Measurements from ENCODE around the gene GTF2E1.
A peak's percentile ranks its signal among the peaks of the same experiment; 100 is the strongest.
"Not testable (repeated sequence)": the region's sequence is repeated elsewhere in the genome, so short reads cannot be mapped to it uniquely, and the experiment has no call there.

GTF2E1 gene

DNA sequence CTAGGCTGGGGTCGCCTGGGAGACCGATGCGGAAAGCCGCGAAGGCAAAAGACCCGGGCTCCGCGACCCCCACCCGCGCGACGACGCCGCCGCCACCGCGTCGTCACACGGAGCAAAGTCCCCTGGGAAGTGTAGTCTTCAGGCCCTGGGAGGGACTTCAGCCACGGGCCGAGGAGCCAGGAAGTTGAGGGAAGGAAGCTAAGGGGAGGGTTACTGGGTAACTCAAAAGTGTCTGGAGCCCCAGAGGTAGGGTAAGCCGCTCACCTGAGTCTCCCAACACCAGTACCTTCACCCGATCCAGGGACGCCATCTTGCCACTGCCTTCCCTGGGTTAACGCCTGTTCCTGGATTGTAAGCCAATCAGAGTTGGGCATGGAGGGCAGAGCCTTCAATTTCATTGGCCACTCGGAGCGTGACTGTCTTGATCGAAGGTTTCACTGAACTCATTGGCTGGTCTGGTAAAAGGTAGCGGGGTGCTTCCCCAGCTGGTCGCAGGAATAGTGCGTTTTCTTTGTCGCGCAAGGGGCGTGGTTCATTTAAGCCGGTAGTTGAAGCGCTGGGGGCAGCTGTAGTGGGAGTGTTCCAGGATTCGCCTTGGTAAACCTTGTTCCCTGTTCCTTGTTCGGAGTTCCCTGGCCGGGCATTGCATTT lies at the start of gene GTF2E1, which contains the start of gene RABL3:
GTF2E1 (plus strand) TSS at position 547 of the 651 bp plus-strand sequence. CDS start 7,809 bp downstream, outside the sequence.
RABL3 (minus strand) TSS at position 319 of the 651 bp plus-strand sequence; CDS start at position 310, 9 bp downstream.
- Histone ChIP-seq H3K36me3 (ENCODE audit: control insufficient read depth in 1 of 2, insufficient read depth in 2 of 2, low read length in 2 of 2) (peaks cover 0 to 3% of the 10 kb centered on the region in 2 donors), H3K27ac (ENCODE audit: low read length) (peak within 1 kb of the TSS; percentile 99), H3K4me1 (ENCODE audit: control insufficient read depth in 1 of 2, insufficient read depth in 2 of 2, low read length in 2 of 2) (peaks cover 0 to 16% of the 10 kb centered on the region in 2 donors), H3K27me3 (ENCODE audit: low read depth, low read length) (no peaks in the 10 kb centered on the region), H3K4me3 (ENCODE audit: low read depth in 1 of 2, low read length in 2 of 2) (peak within 1 kb of the TSS; percentile 84 to 93), H3K9me3 (ENCODE audit: control insufficient read depth in 1 of 2, low read length in 2 of 2) (no peaks in the 10 kb centered on the region)

- Histone ChIP-seq H3K4me3 (ENCODE audit: low read depth in 1 of 2, low read length in 2 of 2) (no peak overlapping the region), H3K36me3 (ENCODE audit: control insufficient read depth in 1 of 2, insufficient read depth in 2 of 2, low read length in 2 of 2) (peaks cover 7 to 11% of the 10 kb centered on the region in 2 donors), H3K9me3 (ENCODE audit: control insufficient read depth in 1 of 2, low read length in 2 of 2) (no peaks in the 10 kb centered on the region), H3K4me1 (ENCODE audit: control insufficient read depth in 1 of 2, insufficient read depth in 2 of 2, low read length in 2 of 2) (peaks cover 0 to 7% of the 10 kb centered on the region in 2 donors), H3K27me3 (ENCODE audit: low read depth, low read length) (no peaks in the 10 kb centered on the region), H3K27ac (ENCODE audit: low read length) (no peak overlapping the region)
These were observed 48.9 kb upstream of the GTF2E1 start for GRCh38 chr3:120693439-120694171.

- Histone ChIP-seq H3K9me3 (ENCODE audit: control insufficient read depth in 1 of 2, low read length in 2 of 2) (no peaks in the 10 kb centered on the region), H3K36me3 (ENCODE audit: control insufficient read depth in 1 of 2, insufficient read depth in 2 of 2, low read length in 2 of 2) (peaks cover 0 to 27% of the 10 kb centered on the region in 2 donors), H3K27me3 (ENCODE audit: low read depth, low read length) (no peaks in the 10 kb centered on the region), H3K27ac (ENCODE audit: low read length) (no peak overlapping the region), H3K4me3 (ENCODE audit: low read depth in 1 of 2, low read length in 2 of 2) (no peak overlapping the region), H3K4me1 (ENCODE audit: control insufficient read depth in 1 of 2, insufficient read depth in 2 of 2, low read length in 2 of 2) (no peaks in the 10 kb centered on the region)
These were observed 43.2 kb upstream of the GTF2E1 start for GRCh38 chr3:120699333-120699732.

DNA sequence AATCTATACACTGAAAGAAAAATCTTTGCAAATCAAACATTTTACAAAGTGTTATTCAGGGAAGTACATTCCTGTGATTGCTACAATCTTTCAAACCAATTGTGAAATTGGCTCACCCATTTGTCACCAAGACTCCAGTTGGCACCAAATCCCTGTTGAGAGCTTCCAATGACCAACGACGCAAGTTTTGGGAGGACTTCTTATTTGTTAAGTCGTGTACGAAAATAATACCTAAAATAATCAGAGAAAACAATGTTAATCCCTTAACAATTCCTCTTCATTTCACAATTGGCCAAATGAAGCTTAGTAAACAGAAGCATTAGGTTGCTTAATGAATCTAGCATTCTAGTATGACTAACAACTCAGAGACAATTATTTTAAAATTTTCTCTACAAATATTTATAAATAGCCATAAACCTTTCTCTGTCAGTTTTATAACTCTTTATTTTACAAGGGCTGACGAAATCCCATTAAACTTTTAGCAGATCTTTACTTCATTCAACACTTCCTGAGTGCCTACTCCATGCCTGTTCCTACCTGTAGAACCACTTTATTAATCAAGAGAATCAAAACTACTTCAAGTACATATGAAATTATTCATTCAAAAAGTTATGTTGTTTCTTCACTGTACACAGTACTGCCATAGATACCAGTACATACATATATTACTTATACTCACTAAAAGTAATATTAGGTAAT lies 36.5 kb upstream of the GTF2E1 start:
- Histone ChIP-seq H3K36me3 (ENCODE audit: control insufficient read depth in 1 of 2, insufficient read depth in 2 of 2, low read length in 2 of 2) (peaks cover 0 to 21% of the 10 kb centered on the region in 2 donors), H3K27ac (ENCODE audit: low read length) (no peak overlapping the region), H3K9me3 (ENCODE audit: control insufficient read depth in 1 of 2, low read length in 2 of 2) (no peaks in the 10 kb centered on the region), H3K4me3 (ENCODE audit: low read depth in 1 of 2, low read length in 2 of 2) (no peak overlapping the region), H3K27me3 (ENCODE audit: low read depth, low read length) (no peaks in the 10 kb centered on the region), H3K4me1 (ENCODE audit: control insufficient read depth in 1 of 2, insufficient read depth in 2 of 2, low read length in 2 of 2) (no peaks in the 10 kb centered on the region)

DNA sequence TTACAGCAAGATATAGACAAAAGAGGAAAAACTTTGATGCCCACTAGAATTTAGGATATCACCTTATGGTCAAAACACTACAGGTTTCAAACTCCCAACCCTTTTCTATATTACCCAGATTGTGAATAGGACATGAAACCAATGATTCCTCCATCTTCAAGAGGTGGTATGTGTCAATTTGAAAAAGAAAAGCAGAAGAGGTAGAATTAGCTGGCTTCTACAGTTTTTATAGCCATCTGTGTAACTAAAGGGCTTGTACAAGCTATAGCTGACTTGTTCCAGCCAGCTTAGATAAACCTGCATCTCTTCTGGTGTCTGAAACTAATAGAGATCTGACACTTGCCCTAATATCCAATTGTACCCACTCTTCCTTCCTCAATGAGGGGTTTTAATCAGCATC lies 35.6 kb upstream of the GTF2E1 start:
- peaks cover 0 to 21% of the 10 kb centered on the region in 2 donors for H3K36me3 ChIP-seq (ENCODE audit: control insufficient read depth in 1 of 2, insufficient read depth in 2 of 2, low read length in 2 of 2)

GRCh38 chr3:120708408-120708807 lies 34.1 kb upstream of the GTF2E1 start:
- H3K4me3 ChIP-seq (ENCODE audit: low read depth in 1 of 2, low read length in 2 of 2) = no peak overlapping the region
- H3K36me3 ChIP-seq (ENCODE audit: control insufficient read depth in 1 of 2, insufficient read depth in 2 of 2, low read length in 2 of 2) = peaks cover 0 to 12% of the 10 kb centered on the region in 2 donors
- H3K9me3 ChIP-seq (ENCODE audit: control insufficient read depth in 1 of 2, low read length in 2 of 2) = no peaks in the 10 kb centered on the region
- H3K4me1 ChIP-seq (ENCODE audit: control insufficient read depth in 1 of 2, insufficient read depth in 2 of 2, low read length in 2 of 2) = no peaks in the 10 kb centered on the region
- H3K27me3 ChIP-seq (ENCODE audit: low read depth, low read length) = no peaks in the 10 kb centered on the region
- H3K27ac ChIP-seq (ENCODE audit: low read length) = no peak overlapping the region

More for the DNA sequence above, 35.6 kb upstream of the GTF2E1 start:
- H3K27ac ChIP-seq (ENCODE audit: low read length) = no peak overlapping the region
- H3K4me1 ChIP-seq (ENCODE audit: control insufficient read depth in 1 of 2, insufficient read depth in 2 of 2, low read length in 2 of 2) = no peaks in the 10 kb centered on the region
- no peaks in the 10 kb centered on the region for H3K27me3 ChIP-seq (ENCODE audit: low read depth, low read length)
- no peaks in the 10 kb centered on the region for H3K9me3 ChIP-seq (ENCODE audit: control insufficient read depth in 1 of 2, low read length in 2 of 2)
- H3K4me3 ChIP-seq (ENCODE audit: low read depth in 1 of 2, low read length in 2 of 2) = no peak overlapping the region

- Histone ChIP-seq H3K4me1 (ENCODE audit: control insufficient read depth in 1 of 2, insufficient read depth in 2 of 2, low read length in 2 of 2) (no peaks in the 10 kb centered on the region), H3K27me3 (ENCODE audit: low read depth, low read length) (no peaks in the 10 kb centered on the region)
These were observed 32.2 kb upstream of the GTF2E1 start for GRCh38 chr3:120710369-120710768.

GRCh38 chr3:120713262-120713661 lies 29.3 kb upstream of the GTF2E1 start:
- Histone ChIP-seq H3K4me1 (ENCODE audit: control insufficient read depth in 1 of 2, insufficient read depth in 2 of 2, low read length in 2 of 2) (no peaks in the 10 kb centered on the region), H3K27ac (ENCODE audit: low read length) (no peak overlapping the region), H3K9me3 (ENCODE audit: control insufficient read depth in 1 of 2, low read length in 2 of 2) (no peaks in the 10 kb centered on the region), H3K27me3 (ENCODE audit: low read depth, low read length) (no peaks in the 10 kb centered on the region), H3K4me3 (ENCODE audit: low read depth in 1 of 2, low read length in 2 of 2) (no peak overlapping the region), H3K36me3 (ENCODE audit: control insufficient read depth in 1 of 2, insufficient read depth in 2 of 2, low read length in 2 of 2) (no peaks in the 10 kb centered on the region)

More at GRCh38 chr3:120710369-120710768, 32.2 kb upstream of the GTF2E1 start:
- H3K27ac ChIP-seq (ENCODE audit: low read length) = no peak overlapping the region
- H3K4me3 ChIP-seq (ENCODE audit: low read depth in 1 of 2, low read length in 2 of 2) = no peak overlapping the region
- no peaks in the 10 kb centered on the region for H3K9me3 ChIP-seq (ENCODE audit: control insufficient read depth in 1 of 2, low read length in 2 of 2)
- H3K36me3 ChIP-seq (ENCODE audit: control insufficient read depth in 1 of 2, insufficient read depth in 2 of 2, low read length in 2 of 2) = no peaks in the 10 kb centered on the region

- not testable (repeated sequence) for H3K9me3 ChIP-seq (ENCODE audit: control insufficient read depth in 1 of 2, low read length in 2 of 2); H3K4me1 ChIP-seq (ENCODE audit: control insufficient read depth in 1 of 2, insufficient read depth in 2 of 2, low read length in 2 of 2); H3K36me3 ChIP-seq (ENCODE audit: control insufficient read depth in 1 of 2, insufficient read depth in 2 of 2, low read length in 2 of 2); H3K27ac ChIP-seq (ENCODE audit: low read length); H3K27me3 ChIP-seq (ENCODE audit: low read depth, low read length)
- peak overlapping the region; percentile 34 to 45 for H3K4me3 ChIP-seq (ENCODE audit: low read depth in 1 of 2, low read length in 2 of 2)
These were observed 23.2 kb upstream of the GTF2E1 start for GRCh38 chr3:120719167-120719834.

- no peak overlapping the region for H3K4me3 ChIP-seq (ENCODE audit: low read depth in 1 of 2, low read length in 2 of 2)
- peaks cover 0 to 11% of the 10 kb centered on the region in 2 donors for H3K36me3 ChIP-seq (ENCODE audit: control insufficient read depth in 1 of 2, insufficient read depth in 2 of 2, low read length in 2 of 2)
- H3K4me1 ChIP-seq (ENCODE audit: control insufficient read depth in 1 of 2, insufficient read depth in 2 of 2, low read length in 2 of 2) = no peaks in the 10 kb centered on the region
- no peak overlapping the region for H3K27ac ChIP-seq (ENCODE audit: low read length)
- no peaks in the 10 kb centered on the region for H3K27me3 ChIP-seq (ENCODE audit: low read depth, low read length)
- H3K9me3 ChIP-seq (ENCODE audit: control insufficient read depth in 1 of 2, low read length in 2 of 2) = no peaks in the 10 kb centered on the region
These were observed 15.8 kb upstream of the GTF2E1 start for GRCh38 chr3:120726791-120727190.
